ENCODE data around the gene FGFR3.

The FGFR3 gene

DNA sequence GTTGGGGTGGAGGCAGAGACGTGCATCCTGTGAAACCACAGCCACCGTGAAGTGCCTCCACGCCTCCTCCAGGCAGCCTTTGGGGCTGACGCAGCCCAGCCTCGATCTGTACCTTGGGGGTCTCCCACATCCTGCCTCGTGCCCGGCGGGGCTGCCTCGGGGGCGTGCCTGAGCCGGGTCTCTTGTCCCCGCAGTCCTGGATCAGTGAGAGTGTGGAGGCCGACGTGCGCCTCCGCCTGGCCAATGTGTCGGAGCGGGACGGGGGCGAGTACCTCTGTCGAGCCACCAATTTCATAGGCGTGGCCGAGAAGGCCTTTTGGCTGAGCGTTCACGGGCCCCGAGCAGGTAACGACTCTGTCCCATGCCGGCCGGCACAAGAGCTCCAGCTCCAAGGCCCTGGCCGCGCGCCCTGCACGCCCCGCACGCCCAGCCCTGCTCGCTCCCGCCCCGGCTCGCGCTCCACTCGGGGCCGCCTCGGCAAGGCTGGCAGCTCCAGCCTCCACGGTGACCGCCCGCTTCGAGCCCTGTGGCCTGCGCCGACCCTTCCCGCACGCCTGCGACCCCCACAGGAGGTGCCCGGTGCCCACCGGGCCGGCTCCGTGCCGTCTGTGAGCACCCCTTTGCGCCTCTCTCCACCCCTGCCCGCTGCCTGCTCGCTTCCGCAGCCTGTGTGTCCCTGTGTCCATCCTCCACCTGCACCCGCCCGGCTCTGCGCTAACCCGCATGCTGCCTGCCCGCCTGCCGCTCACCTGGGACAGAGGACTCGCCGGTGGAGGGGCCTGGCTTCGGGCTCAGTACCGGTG is 9.8 kb downstream of the FGFR3 start:
- TF ChIP-seq CTCF (IDR thresholded peaks at IDR 0.05; ENCODE audit: control insufficient read depth, extremely low read depth, insufficient read depth): no peak
- DNase-seq (ENCODE audit: low read depth): no peak
- H3K4me3 ChIP-seq (ENCODE audit: low read depth, low read length): no peak overlapping the region

DNA sequence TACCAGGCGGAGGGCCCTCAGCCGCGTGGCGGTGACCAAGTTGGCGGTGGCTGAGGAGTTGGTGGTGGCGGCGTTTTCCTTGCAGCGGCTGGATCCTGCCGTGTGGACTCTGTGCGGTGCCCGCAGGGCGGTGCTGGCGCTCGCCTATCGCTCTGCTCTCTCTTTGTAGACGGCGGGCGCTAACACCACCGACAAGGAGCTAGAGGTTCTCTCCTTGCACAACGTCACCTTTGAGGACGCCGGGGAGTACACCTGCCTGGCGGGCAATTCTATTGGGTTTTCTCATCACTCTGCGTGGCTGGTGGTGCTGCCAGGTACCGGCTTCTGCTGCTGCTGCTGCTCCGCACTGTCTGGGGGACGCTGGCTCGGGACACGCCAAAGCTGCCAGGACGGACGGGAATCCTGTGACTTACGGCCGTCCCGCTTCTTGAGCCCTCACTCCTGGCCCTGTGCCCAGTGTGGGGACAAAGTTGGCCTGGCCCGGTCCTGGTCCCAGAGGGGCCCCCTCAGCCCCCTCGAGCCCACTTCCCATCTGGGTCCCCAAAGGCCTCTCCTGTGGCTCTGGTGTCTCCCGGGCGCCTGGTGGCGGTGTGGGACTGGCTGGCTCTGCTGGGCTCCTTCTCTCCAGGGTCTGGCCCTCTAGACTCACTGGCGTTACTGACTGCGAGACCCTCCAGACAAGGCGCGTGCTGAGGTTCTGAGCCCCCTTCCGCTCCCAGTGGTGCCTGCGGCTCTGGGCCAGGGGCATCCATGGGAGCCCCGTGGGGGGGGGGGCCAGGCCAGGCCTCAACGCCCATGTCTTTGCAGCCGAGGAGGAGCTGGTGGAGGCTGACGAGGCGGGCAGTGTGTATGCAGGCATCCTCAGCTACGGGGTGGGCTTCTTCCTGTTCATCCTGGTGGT is 10.7 kb downstream of the FGFR3 start:
- TF ChIP-seq CTCF (IDR thresholded peaks at IDR 0.05; ENCODE audit: control insufficient read depth, extremely low read depth, insufficient read depth): no peak
- no peak for DNase-seq (ENCODE audit: low read depth)
- H3K4me3 ChIP-seq (ENCODE audit: low read depth, low read length): no peak overlapping the region

DNA sequence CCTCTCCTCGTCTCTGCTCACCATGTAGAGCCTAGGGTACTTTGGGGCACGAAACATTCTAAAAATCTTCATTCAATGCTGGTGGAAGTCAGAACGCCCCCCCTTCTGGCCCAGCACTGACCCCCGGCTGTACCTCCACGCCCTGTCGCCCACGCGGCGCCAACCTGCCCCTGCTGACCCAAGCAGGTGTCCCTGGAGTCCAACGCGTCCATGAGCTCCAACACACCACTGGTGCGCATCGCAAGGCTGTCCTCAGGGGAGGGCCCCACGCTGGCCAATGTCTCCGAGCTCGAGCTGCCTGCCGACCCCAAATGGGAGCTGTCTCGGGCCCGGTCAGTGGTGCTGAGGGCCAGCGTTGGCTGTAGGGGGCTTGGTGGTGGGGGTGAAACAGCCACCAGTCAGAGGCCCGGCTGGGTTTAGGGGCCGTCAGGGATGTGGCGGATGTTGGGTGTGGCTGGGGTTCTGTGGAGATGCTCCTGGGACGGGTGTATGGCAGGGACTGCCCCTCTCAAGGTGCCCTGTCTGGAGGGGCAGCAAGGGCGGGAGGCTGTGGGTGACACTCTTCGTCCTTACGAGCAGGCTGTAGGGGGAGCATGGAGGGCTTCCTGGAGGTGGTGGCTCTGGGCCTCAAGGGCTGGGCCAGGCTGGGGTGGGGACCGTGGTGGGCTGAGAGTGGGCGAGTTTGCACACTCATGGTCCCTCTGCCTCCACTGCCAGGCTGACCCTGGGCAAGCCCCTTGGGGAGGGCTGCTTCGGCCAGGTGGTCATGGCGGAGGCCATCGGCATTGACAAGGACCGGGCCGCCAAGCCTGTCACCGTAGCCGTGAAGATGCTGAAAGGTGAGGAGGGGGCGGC is 11.8 kb downstream of the FGFR3 start:
- no peak for TF ChIP-seq CTCF (IDR thresholded peaks at IDR 0.05; ENCODE audit: control insufficient read depth, extremely low read depth, insufficient read depth)
- no peak for DNase-seq (ENCODE audit: low read depth)
- H3K4me3 ChIP-seq (ENCODE audit: low read depth, low read length): no peak overlapping the region

DNA sequence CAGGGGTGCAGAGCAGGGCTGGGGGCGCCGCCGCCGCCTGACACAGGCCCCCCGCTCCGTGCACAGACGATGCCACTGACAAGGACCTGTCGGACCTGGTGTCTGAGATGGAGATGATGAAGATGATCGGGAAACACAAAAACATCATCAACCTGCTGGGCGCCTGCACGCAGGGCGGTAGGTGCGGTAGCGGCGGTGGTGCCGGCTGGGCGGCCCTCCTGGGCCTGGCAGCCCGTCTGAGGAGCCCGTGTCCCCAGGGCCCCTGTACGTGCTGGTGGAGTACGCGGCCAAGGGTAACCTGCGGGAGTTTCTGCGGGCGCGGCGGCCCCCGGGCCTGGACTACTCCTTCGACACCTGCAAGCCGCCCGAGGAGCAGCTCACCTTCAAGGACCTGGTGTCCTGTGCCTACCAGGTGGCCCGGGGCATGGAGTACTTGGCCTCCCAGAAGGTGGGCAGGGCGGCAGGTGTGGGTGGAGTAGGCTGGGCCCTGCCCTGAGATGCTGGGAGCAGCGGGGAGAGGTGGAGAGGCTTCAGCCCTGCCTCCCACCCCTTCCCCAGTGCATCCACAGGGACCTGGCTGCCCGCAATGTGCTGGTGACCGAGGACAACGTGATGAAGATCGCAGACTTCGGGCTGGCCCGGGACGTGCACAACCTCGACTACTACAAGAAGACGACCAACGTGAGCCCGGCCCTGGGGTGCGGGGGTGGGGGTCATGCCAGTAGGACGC is 12.6 kb downstream of the FGFR3 start:
- DNase-seq (ENCODE audit: low read depth): no peak
- H3K4me3 ChIP-seq (ENCODE audit: low read depth, low read length): no peak overlapping the region
- TF ChIP-seq CTCF (IDR thresholded peaks at IDR 0.05; ENCODE audit: control insufficient read depth, extremely low read depth, insufficient read depth): no peak

GRCh38 chr4:1806223-1806564 is 13.1 kb downstream of the FGFR3 start:
- H3K4me3 ChIP-seq (ENCODE audit: low read depth, low read length): no peak overlapping the region
- TF ChIP-seq CTCF (IDR thresholded peaks at IDR 0.05; ENCODE audit: control insufficient read depth, extremely low read depth, insufficient read depth): no peak
- DNase-seq (ENCODE audit: low read depth): no peak

Data from LNCaP clone FGC (cell line).